ENCODE results near the gene ARFGAP2. TPM values are rescaled to one million over a fixed set of nuclear protein-coding genes. Genes with fewer than 3 reads are reported as not detected.
"Not testable (repeated sequence)": the region's sequence is repeated elsewhere in the genome, so short reads cannot be mapped to it uniquely, and the experiment has no call there.

The ARFGAP2 gene
- total RNA-seq = 98.3 and 109 TPM in 2 replicates

GRCh38 chr11:47176328-47177228 is at the start of gene ARFGAP2:
TSS of gene ARFGAP2 (minus strand) at chr11:47176879. CDS start at chr11:47176853, 26 bp downstream.
- Mint-ChIP-seq H3K4me1 (peaks cover 32% of the 10 kb centered on the region), H3K27me3 (no peaks in the 10 kb centered on the region), H3K4me3 (peak within 1 kb of the TSS; percentile 92), H3K27ac (peak within 1 kb of the TSS; percentile 99), H3K36me3 (ENCODE audit: low read depth) (peaks cover 20% of the 10 kb centered on the region), H3K9me3 (no peaks in the 10 kb centered on the region)
- intact Hi-C loops (cut with micrococcal nuclease) = loop anchor here (1.0 to 2.0 kb wide), 9 partner anchors 10 to 476 kb away; partner anchors contain the start of genes ACP2, ARHGAP1, CKAP5 and DDB2
- peak; percentile 99 for DNase-seq

GRCh38 chr11:47225552-47226400 is 49.1 kb upstream of the ARFGAP2 start:
- Mint-ChIP-seq H3K36me3 (ENCODE audit: low read depth) (peaks cover 60% of the 10 kb centered on the region), H3K9me3 (no peaks in the 10 kb centered on the region), H3K4me3 (peak overlapping the region; percentile 64), H3K4me1 (peaks cover 27% of the 10 kb centered on the region), H3K27ac (peak overlapping the region; percentile 86), H3K27me3 (no peaks in the 10 kb centered on the region)
- intact Hi-C loops (cut with micrococcal nuclease) = loop anchor here (1.0 kb wide), 1 partner anchor 9 kb away; no protein-coding TSS in a partner anchor
- peak; percentile 77 for DNase-seq

- Mint-ChIP-seq H3K27me3 (no peaks in the 10 kb centered on the region), H3K36me3 (ENCODE audit: low read depth) (peaks cover 63% of the 10 kb centered on the region), H3K4me3 (no peak overlapping the region), H3K27ac (no peak overlapping the region), H3K9me3 (no peaks in the 10 kb centered on the region), H3K4me1 (peaks cover 42% of the 10 kb centered on the region)
- no peak for DNase-seq
- intact Hi-C loops (cut with micrococcal nuclease) = no loop called here
Measured at GRCh38 chr11:47222696-47223095, 46.0 kb upstream of the ARFGAP2 start.

- H3K4me3 Mint-ChIP-seq = peak overlapping the region; percentile 47
- no peaks in the 10 kb centered on the region for H3K9me3 Mint-ChIP-seq
- peaks cover 64% of the 10 kb centered on the region for H3K36me3 Mint-ChIP-seq (ENCODE audit: low read depth)
- DNase-seq = no peak
- H3K27me3 Mint-ChIP-seq = no peaks in the 10 kb centered on the region
- peaks cover 53% of the 10 kb centered on the region for H3K4me1 Mint-ChIP-seq
- H3K27ac Mint-ChIP-seq = peak overlapping the region; percentile 82
- intact Hi-C loops (cut with micrococcal nuclease) = no loop called here
Measured at GRCh38 chr11:47220401-47220821, 43.7 kb upstream of the ARFGAP2 start.

- Mint-ChIP-seq H3K27ac (peak overlapping the region; percentile 100), H3K4me3 (peak overlapping the region; percentile 99), H3K4me1 (peaks cover 47% of the 10 kb centered on the region), H3K27me3 (no peaks in the 10 kb centered on the region), H3K9me3 (no peaks in the 10 kb centered on the region), H3K36me3 (ENCODE audit: low read depth) (peaks cover 45% of the 10 kb centered on the region)
- DNase-seq = peak; percentile 86
- intact Hi-C loops (cut with micrococcal nuclease) = loop anchor here (1.0 to 10.0 kb wide), 4 partner anchors 9 to 1091 kb away; partner anchors contain the start of genes ACP2 and PHF21A
Measured at GRCh38 chr11:47216121-47216798, 39.6 kb upstream of the ARFGAP2 start.

- no peak for DNase-seq
- Mint-ChIP-seq H3K36me3 (ENCODE audit: low read depth) (peaks cover 41% of the 10 kb centered on the region), H3K27ac (peak overlapping the region; percentile 100), H3K27me3 (no peaks in the 10 kb centered on the region), H3K4me3 (peak overlapping the region; percentile 99), H3K9me3 (no peaks in the 10 kb centered on the region), H3K4me1 (peaks cover 43% of the 10 kb centered on the region)
- intact Hi-C loops (cut with micrococcal nuclease) = loop anchor here (10.0 kb wide), 1 partner anchor 1091 kb away; the partner anchor contains the start of gene PHF21A
Measured at GRCh38 chr11:47215366-47215910, 38.8 kb upstream of the ARFGAP2 start.

- intact Hi-C loops (cut with micrococcal nuclease) = loop anchor here (1.0 to 10.0 kb wide), 3 partner anchors 28 to 1089 kb away; partner anchors contain the start of genes PACSIN3 and PHF21A
- Mint-ChIP-seq H3K4me1 (peaks cover 37% of the 10 kb centered on the region), H3K27me3 (no peaks in the 10 kb centered on the region)
Measured at GRCh38 chr11:47213950-47214565, 37.4 kb upstream of the ARFGAP2 start.

GRCh38 chr11:47212938-47213337 is 36.3 kb upstream of the ARFGAP2 start:
- Mint-ChIP-seq H3K4me3 (no peak overlapping the region), H3K27ac (peak overlapping the region; percentile 8), H3K27me3 (no peaks in the 10 kb centered on the region), H3K36me3 (ENCODE audit: low read depth) (peaks cover 23% of the 10 kb centered on the region), H3K9me3 (no peaks in the 10 kb centered on the region), H3K4me1 (peaks cover 30% of the 10 kb centered on the region)
- DNase-seq = no peak
- intact Hi-C loops (cut with micrococcal nuclease) = loop anchor here (10.0 kb wide), 1 partner anchor 1088 kb away; the partner anchor contains the start of gene PHF21A

More at GRCh38 chr11:47213950-47214565, 37.4 kb upstream of the ARFGAP2 start:
- peak; percentile 93 for DNase-seq
- peak overlapping the region; percentile 100 for H3K27ac Mint-ChIP-seq
- H3K4me3 Mint-ChIP-seq = peak overlapping the region; percentile 99
- no peaks in the 10 kb centered on the region for H3K9me3 Mint-ChIP-seq
- H3K36me3 Mint-ChIP-seq (ENCODE audit: low read depth) = peaks cover 31% of the 10 kb centered on the region

- no peak for DNase-seq
- no peaks in the 10 kb centered on the region for H3K9me3 Mint-ChIP-seq
- H3K4me3 Mint-ChIP-seq = no peak overlapping the region
- intact Hi-C loops (cut with micrococcal nuclease) = no loop called here
- no peak overlapping the region for H3K27ac Mint-ChIP-seq
- peaks cover 6% of the 10 kb centered on the region for H3K4me1 Mint-ChIP-seq
- no peaks in the 10 kb centered on the region for H3K36me3 Mint-ChIP-seq (ENCODE audit: low read depth)
- H3K27me3 Mint-ChIP-seq = peaks cover 10% of the 10 kb centered on the region
Measured at GRCh38 chr11:47208628-47209027, 31.9 kb upstream of the ARFGAP2 start.

DNA sequence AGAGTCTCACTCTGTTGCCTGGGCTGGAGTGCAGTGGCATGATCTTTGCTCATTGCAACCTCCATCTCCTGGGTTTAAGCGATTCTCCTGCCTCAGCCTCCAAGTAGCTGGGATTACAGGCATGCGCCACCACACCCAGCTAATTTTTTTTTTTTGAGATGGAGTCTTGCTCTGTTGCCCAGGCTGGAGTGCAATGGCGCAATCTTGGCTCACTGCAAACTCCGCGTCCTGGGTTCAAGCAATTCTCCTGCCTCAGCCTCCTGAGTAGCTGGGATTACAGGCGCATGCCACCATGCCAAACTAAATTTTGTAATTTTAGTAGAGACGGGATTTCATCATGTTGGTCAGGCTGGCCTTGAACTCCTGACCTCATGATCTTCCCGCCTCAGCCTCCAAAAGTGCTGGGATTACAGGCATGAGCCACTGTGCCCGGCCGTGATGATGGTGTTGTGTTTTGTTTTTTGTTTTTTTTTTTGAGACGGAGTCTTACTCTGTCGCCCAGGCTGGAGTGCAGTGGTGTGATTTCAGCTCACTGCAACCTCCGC is 31.4 kb upstream of the ARFGAP2 start:
- H3K4me3 Mint-ChIP-seq; intact Hi-C loops (cut with micrococcal nuclease); H3K9me3 Mint-ChIP-seq; H3K4me1 Mint-ChIP-seq; H3K27me3 Mint-ChIP-seq; H3K36me3 Mint-ChIP-seq (ENCODE audit: low read depth); H3K27ac Mint-ChIP-seq; DNase-seq: not testable (repeated sequence)

DNA sequence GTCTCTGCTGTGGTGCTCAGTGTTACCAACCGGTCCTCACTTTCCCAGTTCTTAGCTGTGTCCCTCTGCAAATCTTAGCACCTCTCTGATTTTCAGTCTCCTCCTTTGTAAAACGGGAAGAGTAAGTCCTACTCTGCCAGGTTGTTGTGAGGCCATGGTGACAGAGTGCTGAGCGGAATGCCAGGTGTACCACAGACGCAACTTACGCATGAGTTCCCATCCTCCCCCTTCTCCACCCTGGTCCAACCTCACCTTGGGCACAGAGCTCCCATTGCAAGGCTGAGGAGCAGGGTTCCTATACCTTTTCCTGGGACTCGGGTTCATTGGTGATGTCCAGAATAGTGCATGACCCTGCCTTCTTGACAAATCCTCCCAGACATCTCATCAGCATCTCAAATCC is 30.8 kb upstream of the ARFGAP2 start:
- Mint-ChIP-seq H3K4me1 (peaks cover 4% of the 10 kb centered on the region), H3K27me3 (peaks cover 12% of the 10 kb centered on the region), H3K27ac (no peak overlapping the region), H3K4me3 (no peak overlapping the region), H3K9me3 (no peaks in the 10 kb centered on the region), H3K36me3 (ENCODE audit: low read depth) (no peaks in the 10 kb centered on the region)
- intact Hi-C loops (cut with micrococcal nuclease) = no loop called here
- DNase-seq = no peak

DNA sequence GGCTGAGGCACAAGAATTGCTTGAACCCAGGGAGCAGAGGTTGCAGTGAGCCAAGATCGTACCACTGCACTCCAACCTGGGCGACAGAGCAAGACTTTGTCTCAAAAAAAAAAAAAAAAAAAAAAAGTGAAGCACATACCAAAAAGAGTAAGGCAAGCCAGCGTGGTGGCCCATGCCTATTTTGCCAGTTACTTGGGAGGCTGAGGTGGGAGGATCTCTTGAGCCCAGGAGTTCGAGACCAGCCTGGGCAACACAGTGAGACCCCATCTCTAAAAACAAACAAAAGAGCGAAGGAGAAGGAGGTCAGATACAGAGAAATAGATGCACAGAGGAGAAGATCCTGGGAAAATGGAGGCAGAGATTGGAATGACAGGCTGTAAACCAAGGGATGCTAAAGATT is 29.9 kb upstream of the ARFGAP2 start:
- intact Hi-C loops (cut with micrococcal nuclease); H3K9me3 Mint-ChIP-seq; H3K27ac Mint-ChIP-seq; H3K4me1 Mint-ChIP-seq; H3K4me3 Mint-ChIP-seq; DNase-seq; H3K36me3 Mint-ChIP-seq (ENCODE audit: low read depth): not testable (repeated sequence)
- H3K27me3 Mint-ChIP-seq = peaks cover 12% of the 10 kb centered on the region

Measured in activated CD4-positive, alpha-beta T cell treated with anti-CD3 and anti-CD28 coated beads, Interleukin-2, amount 10 ng/mL, durations not matched to agents 24 days and 14 days (primary cell).